C4-2B (cell line): ENCODE results near the gene NAALADL1.

Experiments used
- H3K27ac ChIP-seq: fragments of 450-650 bp; 2 replicates; pipeline ENCODE4 v1.5.1; 2017
- ZFX ChIP-seq: fragments of 450-650 bp; IDR thresholded peaks from 2 replicates; pipeline ENCODE4 v1.6.1; 2017
- TF ChIP-seq, protein P1 (sequence below): fragments of 450-650 bp; conservative IDR thresholded peaks from 2 replicates; pipeline ENCODE4 v1.5.1; 2017; ENCODE audit warnings: mild to moderate bottlenecking

Gene NAALADL1

DNA sequence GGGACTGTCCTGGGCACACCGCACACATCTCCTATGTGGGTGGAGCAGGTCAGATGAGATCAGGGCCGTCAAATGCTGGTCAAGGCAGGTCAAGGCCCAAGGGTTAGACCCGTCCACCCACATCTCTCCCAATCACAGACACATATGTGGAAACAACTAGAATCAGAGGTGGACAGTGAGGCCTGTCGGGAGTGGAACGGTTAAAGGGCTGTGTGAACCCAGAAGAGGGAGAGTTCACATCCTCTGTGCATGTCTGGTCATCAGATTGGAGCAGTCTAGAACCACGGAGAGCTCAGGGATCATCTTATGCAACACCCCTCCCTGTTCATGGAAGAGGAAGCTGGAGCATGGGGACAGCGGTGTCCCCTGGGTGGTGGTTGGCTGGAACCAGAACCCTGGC, 38.5 kb downstream of the NAALADL1 start:
- no peak overlapping the region for H3K27ac ChIP-seq
- no peak for TF ChIP-seq ZFX
- TF ChIP-seq, protein P1, sequence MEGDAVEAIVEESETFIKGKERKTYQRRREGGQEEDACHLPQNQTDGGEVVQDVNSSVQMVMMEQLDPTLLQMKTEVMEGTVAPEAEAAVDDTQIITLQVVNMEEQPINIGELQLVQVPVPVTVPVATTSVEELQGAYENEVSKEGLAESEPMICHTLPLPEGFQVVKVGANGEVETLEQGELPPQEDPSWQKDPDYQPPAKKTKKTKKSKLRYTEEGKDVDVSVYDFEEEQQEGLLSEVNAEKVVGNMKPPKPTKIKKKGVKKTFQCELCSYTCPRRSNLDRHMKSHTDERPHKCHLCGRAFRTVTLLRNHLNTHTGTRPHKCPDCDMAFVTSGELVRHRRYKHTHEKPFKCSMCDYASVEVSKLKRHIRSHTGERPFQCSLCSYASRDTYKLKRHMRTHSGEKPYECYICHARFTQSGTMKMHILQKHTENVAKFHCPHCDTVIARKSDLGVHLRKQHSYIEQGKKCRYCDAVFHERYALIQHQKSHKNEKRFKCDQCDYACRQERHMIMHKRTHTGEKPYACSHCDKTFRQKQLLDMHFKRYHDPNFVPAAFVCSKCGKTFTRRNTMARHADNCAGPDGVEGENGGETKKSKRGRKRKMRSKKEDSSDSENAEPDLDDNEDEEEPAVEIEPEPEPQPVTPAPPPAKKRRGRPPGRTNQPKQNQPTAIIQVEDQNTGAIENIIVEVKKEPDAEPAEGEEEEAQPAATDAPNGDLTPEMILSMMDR = no peak

DNA sequence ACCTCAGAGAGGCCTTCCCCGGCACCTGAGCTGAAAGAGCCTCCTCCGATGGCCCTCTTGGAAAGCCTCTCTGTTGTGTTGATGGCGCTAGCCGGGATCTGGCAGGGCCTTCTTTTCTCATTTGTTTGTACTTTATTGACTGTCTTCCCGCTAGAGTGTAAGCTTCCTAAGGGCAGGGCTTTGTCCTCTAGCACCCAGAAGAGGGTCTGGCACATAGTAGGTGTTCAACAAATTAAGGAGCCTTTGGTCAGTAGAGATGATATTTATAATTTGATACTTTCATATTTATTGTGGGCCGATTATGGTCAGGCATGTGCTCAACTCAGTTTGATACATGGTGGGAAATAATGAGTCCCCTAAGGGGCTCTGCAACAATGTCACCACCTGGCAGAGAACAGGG, 40.4 kb downstream of the NAALADL1 start:
- TF ChIP-seq, protein P1 = no peak
- TF ChIP-seq ZFX = no peak
- H3K27ac ChIP-seq = no peak overlapping the region

DNA sequence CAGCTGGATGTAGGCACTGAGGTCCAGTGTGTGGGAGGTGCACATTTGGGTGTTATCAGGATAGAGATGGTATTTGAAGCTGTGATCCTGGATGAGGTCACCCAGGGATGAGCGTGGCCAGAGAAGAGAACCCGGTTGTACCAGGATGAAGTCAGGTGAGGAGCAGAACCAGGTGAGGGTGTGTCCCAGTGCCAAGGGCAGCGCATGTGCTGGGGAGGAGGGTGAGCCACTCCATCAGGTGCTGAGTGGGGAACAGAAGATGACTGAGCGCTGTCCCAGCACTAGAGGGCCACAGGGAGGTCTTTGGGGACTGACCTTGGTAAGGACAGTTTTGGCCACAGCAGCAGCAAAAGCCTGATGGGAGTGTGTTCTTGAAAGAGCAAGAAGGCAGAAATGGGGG, 41.6 kb downstream of the NAALADL1 start:
- H3K27ac ChIP-seq = no peak overlapping the region
- TF ChIP-seq, protein P1 = no peak
- TF ChIP-seq ZFX = no peak

DNA sequence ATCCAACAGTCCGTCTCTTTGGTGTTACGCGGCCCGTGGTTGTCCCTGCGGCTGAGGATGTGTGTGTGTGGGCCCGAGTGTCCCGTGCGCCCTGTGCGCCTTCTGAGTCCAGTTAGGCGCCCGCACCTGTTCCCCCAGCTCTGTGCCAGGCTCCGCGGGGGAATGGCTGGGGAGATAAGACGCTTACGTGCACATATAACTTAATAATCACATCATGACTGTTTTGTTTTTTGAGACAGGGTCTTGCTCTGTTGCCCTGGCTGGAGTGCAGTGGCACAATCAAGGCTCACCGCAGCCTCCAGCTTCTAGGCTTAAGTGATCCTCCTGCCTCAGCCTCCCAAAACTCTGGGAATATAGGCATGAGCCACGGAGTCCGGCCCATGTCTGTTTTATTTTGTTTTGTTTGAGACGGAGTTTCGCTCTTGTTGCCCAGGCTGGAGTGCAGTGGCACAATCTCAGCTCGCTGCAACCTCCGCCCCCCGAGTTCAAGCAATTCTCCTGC, 43.6 kb downstream of the NAALADL1 start:
- H3K27ac ChIP-seq = peak overlapping the region; percentile 85
- TF ChIP-seq ZFX = no peak; the same call in 1 of the 2 replicates

DNA sequence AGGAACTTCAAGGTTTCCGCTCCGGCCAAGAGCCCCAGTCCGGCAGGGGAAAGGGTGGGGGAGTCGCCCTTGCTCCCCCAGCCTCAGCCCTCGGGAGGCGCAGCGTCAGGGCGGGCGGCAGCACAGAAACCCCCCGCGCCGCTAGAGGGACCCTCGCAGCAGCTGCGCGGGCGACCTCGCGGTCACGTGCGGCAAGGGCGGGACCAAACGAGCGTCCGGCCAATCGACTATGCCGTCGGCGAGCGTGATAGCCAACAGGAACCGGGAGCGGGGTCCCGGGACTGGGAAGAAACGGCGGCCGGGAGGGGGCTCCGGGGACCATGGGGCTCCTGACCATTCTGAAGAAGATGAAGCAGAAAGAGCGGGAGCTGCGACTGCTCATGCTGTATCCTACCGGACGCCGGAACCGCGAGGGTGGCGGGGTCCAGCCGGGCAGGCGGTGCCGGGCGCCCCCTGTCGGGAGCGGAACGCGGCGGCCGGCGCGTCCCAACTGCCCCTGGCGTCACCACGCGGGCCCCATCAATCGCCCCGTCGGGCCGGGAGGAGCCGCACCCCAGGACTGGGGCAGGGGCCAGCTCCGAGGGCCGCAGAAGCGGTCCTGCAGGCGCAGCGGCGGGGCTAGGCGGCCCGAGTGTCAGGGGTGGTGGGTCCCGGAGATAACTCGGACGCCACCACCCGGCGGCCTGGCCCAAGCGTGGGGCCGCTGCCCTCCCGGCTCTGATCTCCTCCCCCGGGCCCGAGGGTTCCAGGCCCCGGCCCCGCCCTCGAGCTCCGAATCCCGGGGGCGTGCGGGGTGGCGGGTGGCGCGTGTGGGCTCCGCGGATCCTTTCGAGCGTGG, 44.2 kb downstream of the NAALADL1 start, which contains the start of gene ARL2:
ARL2 (plus strand) TSS at position 273 of the 838 bp plus-strand sequence; CDS start at position 321, 48 bp downstream.
- H3K27ac ChIP-seq = peak within 1 kb of the TSS; percentile 85
- TF ChIP-seq, protein P1 = peak; percentile 99
- peak; percentile 96; the same call in 1 of the 2 replicates for TF ChIP-seq ZFX

DNA sequence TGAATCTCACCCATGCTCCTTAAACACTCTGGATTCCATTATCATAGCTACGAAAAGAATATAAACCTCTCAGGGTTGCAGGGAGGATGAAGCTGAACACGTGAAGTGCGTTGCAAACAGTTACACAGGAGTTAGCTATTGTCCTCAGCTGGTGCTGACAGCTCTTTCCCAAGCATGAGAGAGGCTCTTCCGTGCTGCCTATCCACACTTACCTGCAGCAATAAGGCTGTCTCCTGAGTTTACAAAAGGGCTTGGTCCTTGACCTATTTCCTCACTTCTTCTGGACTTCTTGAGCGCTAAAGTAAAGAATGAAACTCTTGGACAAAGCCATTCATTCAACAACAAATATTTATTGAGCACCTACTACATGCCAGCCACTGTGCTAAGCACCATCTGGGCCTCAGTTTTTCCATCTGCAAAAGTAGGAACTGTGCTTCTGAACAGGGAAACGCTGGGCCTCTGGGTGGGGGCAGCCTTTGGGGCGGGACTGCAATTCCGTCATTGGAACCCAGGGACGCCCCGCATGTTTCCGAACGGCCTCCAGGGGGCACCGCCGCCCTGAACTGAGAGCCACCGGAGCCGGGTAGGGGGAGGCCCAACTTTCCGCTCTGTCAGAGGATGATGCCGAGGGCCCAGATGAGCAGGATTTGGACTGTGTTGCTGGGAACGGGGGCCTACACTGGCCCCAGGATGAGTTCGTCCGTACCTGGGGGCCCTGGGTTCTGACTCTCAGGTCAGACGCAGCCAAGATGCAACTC, 45.0 kb downstream of the NAALADL1 start:
- peak overlapping the region; percentile 85 for H3K27ac ChIP-seq
- no peak for TF ChIP-seq ZFX
- TF ChIP-seq, protein P1 = no peak

DNA sequence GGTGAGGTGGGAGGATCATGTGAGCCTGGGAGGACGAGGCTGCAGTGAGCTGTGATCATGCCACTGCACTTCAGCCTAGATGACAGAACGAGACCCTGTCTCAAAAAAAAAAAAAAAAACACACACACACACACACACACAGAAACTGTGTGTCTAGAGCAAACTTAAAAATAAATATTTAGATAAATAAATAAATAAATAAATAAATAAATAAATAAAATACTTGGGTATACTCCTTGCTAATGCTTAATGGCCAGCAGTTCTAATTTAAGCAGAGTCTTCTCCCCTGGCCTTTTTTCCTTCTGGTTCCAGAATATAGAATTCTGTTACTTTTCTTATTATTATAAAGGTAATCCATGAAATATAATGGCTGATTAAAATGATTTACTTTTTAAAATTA, 49.5 kb downstream of the NAALADL1 start:
- no peak for TF ChIP-seq ZFX
- TF ChIP-seq, protein P1 = no peak
- no peak overlapping the region for H3K27ac ChIP-seq
